ENCODE results near the gene TMEM184C.

TMEM184C gene

GRCh38 chr4:147599769-147600168, 17.4 kb upstream of the TMEM184C start:
- no peak for DNase-seq (ENCODE audit: low read depth in 3 of 3)

GRCh38 chr4:147605499-147605898, 11.7 kb upstream of the TMEM184C start:
- no peak for DNase-seq (ENCODE audit: low read depth in 3 of 3)

- DNase-seq (ENCODE audit: low read depth in 3 of 3) = no peak
These were observed 9.7 kb upstream of the TMEM184C start for GRCh38 chr4:147607471-147607870.

GRCh38 chr4:147610686-147611085, 6.5 kb upstream of the TMEM184C start:
- no peak for DNase-seq (ENCODE audit: low read depth in 3 of 3)

GRCh38 chr4:147616849-147617172, 386 bp upstream of the TMEM184C start:
- no peak for DNase-seq (ENCODE audit: low read depth in 3 of 3)

GRCh38 chr4:147617841-147618691, 869 bp downstream of the TMEM184C start:
- no peak for DNase-seq (ENCODE audit: low read depth in 3 of 3)

GRCh38 chr4:147620315-147620714, 3.1 kb downstream of the TMEM184C start:
- DNase-seq (ENCODE audit: low read depth in 3 of 3) = no peak

- DNase-seq (ENCODE audit: low read depth in 3 of 3) = no peak
These were observed 8.5 kb downstream of the TMEM184C start for GRCh38 chr4:147625733-147626132.

GRCh38 chr4:147626903-147627302, 9.7 kb downstream of the TMEM184C start:
- no peak for DNase-seq (ENCODE audit: low read depth in 3 of 3)

- no peak for DNase-seq (ENCODE audit: low read depth in 3 of 3)
These were observed 11.2 kb downstream of the TMEM184C start for GRCh38 chr4:147628415-147628814.

- DNase-seq (ENCODE audit: low read depth in 3 of 3) = no peak
These were observed 12.9 kb downstream of the TMEM184C start for GRCh38 chr4:147629783-147630730.

GRCh38 chr4:147633113-147633512, 15.9 kb downstream of the TMEM184C start:
- no peak for DNase-seq (ENCODE audit: low read depth in 3 of 3)

- no peak for DNase-seq (ENCODE audit: low read depth in 3 of 3)
These were observed 16.4 kb downstream of the TMEM184C start for GRCh38 chr4:147633643-147634042.

GRCh38 chr4:147635348-147635747, 18.2 kb downstream of the TMEM184C start:
- no peak for DNase-seq (ENCODE audit: low read depth in 3 of 3)

GRCh38 chr4:147638365-147638764, 21.2 kb downstream of the TMEM184C start:
- no peak for DNase-seq (ENCODE audit: low read depth in 3 of 3)

- no peak for DNase-seq (ENCODE audit: low read depth in 3 of 3)
These were observed 21.7 kb downstream of the TMEM184C start for GRCh38 chr4:147638942-147639341.

- no peak for DNase-seq (ENCODE audit: low read depth in 3 of 3)
These were observed 22.2 kb downstream of the TMEM184C start for GRCh38 chr4:147639388-147639787.

GRCh38 chr4:147640331-147640730, 23.1 kb downstream of the TMEM184C start:
- DNase-seq (ENCODE audit: low read depth in 3 of 3) = no peak

GRCh38 chr4:147643616-147644015, 26.4 kb downstream of the TMEM184C start:
- DNase-seq (ENCODE audit: low read depth in 3 of 3) = no peak

- no peak for DNase-seq (ENCODE audit: low read depth in 3 of 3)
These were observed 27.3 kb downstream of the TMEM184C start for GRCh38 chr4:147644471-147644870.

GRCh38 chr4:147645099-147645498, 27.9 kb downstream of the TMEM184C start:
- no peak for DNase-seq (ENCODE audit: low read depth in 3 of 3)

GRCh38 chr4:147648656-147649055, 31.5 kb downstream of the TMEM184C start:
- no peak for DNase-seq (ENCODE audit: low read depth in 3 of 3)

- DNase-seq (ENCODE audit: low read depth in 3 of 3) = no peak
These were observed 34.4 kb downstream of the TMEM184C start for GRCh38 chr4:147651563-147651962.
